Esophagus muscularis mucosa (tissue), 4 donors: ENCODE results near the gene UMODL1. TPM values are rescaled to one million over a fixed set of nuclear protein-coding genes. Genes with fewer than 3 reads are reported as not detected.

ENCODE experiments used
- DNase-seq: peaks from one replicate; pipeline ENCODE4 v3.0.0-alpha.2; 2017; ENCODE audit errors: extremely low spot score
- H3K27ac ChIP-seq, 4 donors: fragments of 200-600 bp; sonication (generic); replicated peaks in 1 of 4; 1 replicate in 3 of 4; 2 replicates in 1 of 4; pipeline ENCODE4 v1.5.1; 2016 to 2019; ENCODE audit warnings: mild to moderate bottlenecking in 1 of 4
- H3K27me3 ChIP-seq, 4 donors: fragments of 200-600 bp; sonication (generic); one replicate each; pipeline versions ENCODE4 v1.5.1 to v1.6.0; 2016 to 2019
- H3K36me3 ChIP-seq, 4 donors: fragments of 200-600 bp; sonication (generic); one replicate each; pipeline ENCODE4 v1.5.1; 2016 to 2019
- H3K4me1 ChIP-seq, 4 donors: fragments of 200-600 bp; sonication (generic); one replicate each; pipeline ENCODE4 v1.5.1; 2016 to 2019
- H3K4me3 ChIP-seq, 4 donors: fragments of 200-600 bp; sonication (generic); 1 replicate in 2 of 4; 2 replicates in 2 of 4; pipeline ENCODE4 v1.5.1; 2016 to 2019; ENCODE audit warnings: mild to moderate bottlenecking in 4 of 4, moderate library complexity in 1 of 4
- H3K9me3 ChIP-seq, 4 donors: fragments of 200-600 bp; sonication (generic); 1 replicate in 3 of 4; 2 replicates in 1 of 4; pipeline ENCODE4 v1.5.1; 2016 to 2019
- EP300 ChIP-seq: sonication (generic); formaldehyde crosslinking; IDR thresholded peaks from one replicate; pipeline ENCODE4 v1.6.1; 2017; ENCODE audit warnings: antibody characterized with exemption
- POLR2A ChIP-seq: fragments of 450-650 bp; IDR thresholded peaks from one replicate; pipeline ENCODE4 v1.6.1; 2017; ENCODE audit warnings: antibody characterized with exemption, moderate library complexity, mild to moderate bottlenecking, low read depth
- POLR2AphosphoS5 ChIP-seq, 2 donors: sonication (generic); formaldehyde crosslinking; IDR thresholded peaks; one replicate each; pipeline ENCODE4 v1.6.1; 2017; ENCODE audit warnings: antibody characterized with exemption in 2 of 2
- WGBS: methylation state at CpG from one replicate; pipeline ENCODE4 v1.1.5; 2018; 5-methylcytosine and 5-hydroxymethylcytosine counted together
- intact Hi-C: fragments of 100-400 bp; cut with DNase I; formaldehyde crosslinking; loops from one replicate; pipeline ENCODE4 v1.15.1; 2023
- total RNA-seq, 4 donors: library from RNA; depleted of rRNA; stranded (reverse); fragments of >200 nt; gene quantifications; one replicate each; pipeline versions ENCODE4 v1.1.0 to v1.2.1, GENCODE V29; 2016
- TF ChIP-seq, protein P1 (sequence below), 3 experiments: fragments of 200-600 bp in 2 of 3; fragments of 450-650 bp in 1 of 3; sonication (generic) in 2 of 3; IDR thresholded peaks; one replicate each; pipeline ENCODE4 v1.5.1; 2017 to 2019; ENCODE audit warnings: antibody characterized with exemption in 3 of 3, mild to moderate bottlenecking in 2 of 3, moderate library complexity in 1 of 3

The UMODL1 gene
- total RNA-seq, 4 donors from 2014 or later, result 0.13 TPM; not detected in 3

- H3K27ac ChIP-seq, result no peak overlapping the region
- intact Hi-C loops, result loop anchor here (10.0 kb wide), 1 partner anchor 303 kb away; no protein-coding TSS in a partner anchor
- peaks cover 0 to 6% (median 4%) of the 10 kb centered on the region in 4 donors for H3K4me1 ChIP-seq
- no peak overlapping the region for H3K4me3 ChIP-seq
- peaks cover 0 to 12% (median 0%) of the 10 kb centered on the region in 4 donors for H3K27me3 ChIP-seq
- H3K36me3 ChIP-seq, result no peaks in the 10 kb centered on the region
- 88% methylated on average over 15 of the region's 18 CpGs for WGBS
- H3K9me3 ChIP-seq, result no peaks in the 10 kb centered on the region
- no peak for DNase-seq
- TF ChIP-seq EP300 (no peak), POLR2AphosphoS5 (IDR thresholded peaks at IDR 0.05) (no peak), POLR2A (no peak)
- TF ChIP-seq, protein P1, sequence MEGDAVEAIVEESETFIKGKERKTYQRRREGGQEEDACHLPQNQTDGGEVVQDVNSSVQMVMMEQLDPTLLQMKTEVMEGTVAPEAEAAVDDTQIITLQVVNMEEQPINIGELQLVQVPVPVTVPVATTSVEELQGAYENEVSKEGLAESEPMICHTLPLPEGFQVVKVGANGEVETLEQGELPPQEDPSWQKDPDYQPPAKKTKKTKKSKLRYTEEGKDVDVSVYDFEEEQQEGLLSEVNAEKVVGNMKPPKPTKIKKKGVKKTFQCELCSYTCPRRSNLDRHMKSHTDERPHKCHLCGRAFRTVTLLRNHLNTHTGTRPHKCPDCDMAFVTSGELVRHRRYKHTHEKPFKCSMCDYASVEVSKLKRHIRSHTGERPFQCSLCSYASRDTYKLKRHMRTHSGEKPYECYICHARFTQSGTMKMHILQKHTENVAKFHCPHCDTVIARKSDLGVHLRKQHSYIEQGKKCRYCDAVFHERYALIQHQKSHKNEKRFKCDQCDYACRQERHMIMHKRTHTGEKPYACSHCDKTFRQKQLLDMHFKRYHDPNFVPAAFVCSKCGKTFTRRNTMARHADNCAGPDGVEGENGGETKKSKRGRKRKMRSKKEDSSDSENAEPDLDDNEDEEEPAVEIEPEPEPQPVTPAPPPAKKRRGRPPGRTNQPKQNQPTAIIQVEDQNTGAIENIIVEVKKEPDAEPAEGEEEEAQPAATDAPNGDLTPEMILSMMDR (IDR thresholded peaks at IDR 0.05), result no peak
Measured at GRCh38 chr21:42142141-42142540, 71.0 kb downstream of the UMODL1 start.

DNA sequence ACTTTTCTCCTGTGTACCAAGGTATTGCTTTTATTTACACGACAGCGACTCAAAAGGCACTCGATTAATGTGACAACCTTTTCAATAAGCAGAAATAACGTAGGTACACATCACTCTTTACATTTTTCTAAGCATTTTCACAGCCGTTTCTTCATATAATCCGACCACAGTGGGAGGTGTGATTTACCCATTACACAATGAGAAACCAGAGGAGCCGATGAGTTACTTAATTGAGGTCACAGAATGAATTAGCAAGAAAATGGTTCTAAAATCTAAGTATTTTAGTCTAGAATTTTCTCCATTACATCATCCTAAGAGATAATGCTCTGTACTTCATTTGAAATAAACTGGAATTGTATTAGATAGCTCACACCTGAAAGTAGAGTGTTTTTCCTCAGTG, 71.5 kb downstream of the UMODL1 start:
- Histone ChIP-seq H3K4me1 (peaks cover 0 to 6% (median 4%) of the 10 kb centered on the region in 4 donors), H3K36me3 (no peaks in the 10 kb centered on the region), H3K4me3 (no peak overlapping the region), H3K9me3 (no peaks in the 10 kb centered on the region), H3K27me3 (peaks cover 0 to 12% (median 0%) of the 10 kb centered on the region in 4 donors), H3K27ac (no peak overlapping the region)
- no peak for DNase-seq
- intact Hi-C loops, result loop anchor here (10.0 kb wide), 1 partner anchor 302 kb away; no protein-coding TSS in a partner anchor
- 76% methylated on average over 7 of the region's 7 CpGs for WGBS
- TF ChIP-seq POLR2AphosphoS5 (IDR thresholded peaks at IDR 0.05) (no peak), EP300 (no peak), POLR2A (no peak)
- TF ChIP-seq, protein P1 (IDR thresholded peaks at IDR 0.05), result no peak

DNA sequence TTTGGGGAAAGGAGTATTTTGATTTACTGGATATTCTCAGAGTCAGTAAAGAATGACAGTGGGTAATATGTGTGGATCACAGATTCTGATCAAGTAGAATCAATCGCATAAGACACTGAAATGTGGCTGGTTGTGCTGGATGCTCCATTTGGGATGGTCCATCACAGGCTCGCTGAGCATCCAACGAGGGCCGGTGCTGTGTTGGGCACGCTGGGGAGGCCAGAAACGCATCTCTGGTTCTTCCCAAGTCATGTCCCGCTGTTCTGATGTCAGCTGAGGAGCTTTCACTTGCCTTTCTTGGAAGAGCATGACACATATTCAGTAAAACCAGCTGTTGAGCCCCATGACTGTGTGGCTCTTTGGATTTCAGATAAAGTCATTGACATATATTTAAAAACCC, 72.0 kb downstream of the UMODL1 start:
- Histone ChIP-seq H3K36me3 (no peaks in the 10 kb centered on the region), H3K9me3 (no peaks in the 10 kb centered on the region), H3K27ac (no peak overlapping the region), H3K4me1 (peaks cover 0 to 6% (median 4%) of the 10 kb centered on the region in 4 donors), H3K4me3 (no peak overlapping the region), H3K27me3 (peaks cover 0 to 12% (median 0%) of the 10 kb centered on the region in 4 donors)
- DNase-seq, result no peak
- 83% methylated on average over 7 of the region's 7 CpGs for WGBS
- intact Hi-C loops, result loop anchor here (10.0 kb wide), 1 partner anchor 302 kb away; no protein-coding TSS in a partner anchor
- TF ChIP-seq POLR2A (no peak), POLR2AphosphoS5 (IDR thresholded peaks at IDR 0.05) (no peak), EP300 (no peak)
- TF ChIP-seq, protein P1 (IDR thresholded peaks at IDR 0.05), result no peak

- H3K9me3 ChIP-seq, result no peaks in the 10 kb centered on the region
- H3K36me3 ChIP-seq, result no peaks in the 10 kb centered on the region
- H3K27ac ChIP-seq, result no peak overlapping the region
- H3K4me1 ChIP-seq, result peaks cover 0 to 6% (median 4%) of the 10 kb centered on the region in 4 donors
- WGBS, result 90% methylated on average over 3 of the region's 3 CpGs
- H3K27me3 ChIP-seq, result peaks cover 0 to 12% (median 0%) of the 10 kb centered on the region in 4 donors
- no peak for DNase-seq
- H3K4me3 ChIP-seq, result no peak overlapping the region
- no peak for TF ChIP-seq EP300
- TF ChIP-seq, protein P1 (IDR thresholded peaks at IDR 0.05), result no peak
- no peak for TF ChIP-seq POLR2AphosphoS5 (IDR thresholded peaks at IDR 0.05)
- no peak for TF ChIP-seq POLR2A
- intact Hi-C loops, result loop anchor here (10.0 kb wide), 1 partner anchor 301 kb away; no protein-coding TSS in a partner anchor
Measured at GRCh38 chr21:42144221-42144620, 73.1 kb downstream of the UMODL1 start.
